ENCODE measurements around the gene GNPAT. TPM values are rescaled to one million over a fixed set of nuclear protein-coding genes. Genes with fewer than 3 reads are reported as not detected.

The GNPAT gene
- total and polyA plus RNA-seq, 4 donors: 29.9 to 36.6 (median 34.8) TPM

DNA sequence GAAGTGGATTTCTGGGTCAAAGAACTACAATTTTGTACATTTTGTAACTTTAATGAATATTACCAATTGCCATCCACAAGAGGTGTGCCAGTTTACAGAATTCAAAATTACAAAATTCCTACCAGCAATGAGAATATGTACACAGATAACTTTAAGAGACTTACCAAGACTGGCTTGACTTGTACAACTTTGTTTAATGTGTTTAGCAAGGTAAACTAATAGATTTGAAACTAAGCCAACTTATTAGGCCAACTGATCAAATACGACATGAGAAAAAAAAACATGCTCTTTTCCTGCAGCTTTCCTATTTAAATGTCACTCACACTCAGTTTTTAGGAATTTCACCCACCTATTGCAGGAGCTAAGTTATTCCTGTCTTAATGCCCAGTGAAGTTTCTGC lies 85.2 kb downstream of the GNPAT start:
- no peak overlapping the region for H3K27ac ChIP-seq (ENCODE audit: low read depth in 1 of 2, low read length in 2 of 2)
- intact Hi-C loops (cut with DNase I): no loop called here
- no peak for ATAC-seq (ENCODE audit: low FRiP score)

More for the DNA sequence above, 85.2 kb downstream of the GNPAT start:
- no peaks in the 10 kb centered on the region for H3K27me3 ChIP-seq (ENCODE audit: control insufficient read depth in 1 of 2, insufficient read depth in 2 of 2, low read length in 1 of 2)
- no peak overlapping the region for H3K4me3 ChIP-seq (ENCODE audit: low read length in 2 of 2)
- H3K4me1 ChIP-seq (ENCODE audit: control insufficient read depth in 1 of 2, insufficient read depth in 2 of 2, low read length in 2 of 2): no peaks in the 10 kb centered on the region
- DNase-seq: no peak
- no peaks in the 10 kb centered on the region for H3K9me3 ChIP-seq (ENCODE audit: control insufficient read depth, low read length)
- H3K36me3 ChIP-seq (ENCODE audit: control insufficient read depth in 1 of 2, insufficient read depth in 2 of 2, low read length in 1 of 2): no peaks in the 10 kb centered on the region
- 40 to 56% methylated on average over 1 of the region's 1 CpG for WGBS, 2 donors

Other genes starting within 250 kb of the GNPAT start
- 10 to 100 TPM; 10.1 to 11.5 TPM for gene FAM89A, start 201.0 kb upstream of the GNPAT start, total RNA-seq
- gene FAM89A, start 201.0 kb upstream of the GNPAT start, polyA plus RNA-seq: 1 to 10 TPM; 3.6 to 6.0 TPM
- not detected for gene TRIM67, start 79.2 kb upstream of the GNPAT start, total RNA-seq
- under 1 TPM in 1 of 2 donors, not detected in 1; under 0.01 TPM for gene TRIM67, start 79.2 kb upstream of the GNPAT start, polyA plus RNA-seq
- gene EXOC8, start 96.6 kb downstream of the GNPAT start, total RNA-seq: 10 to 100 TPM; 15.7 to 17.2 TPM
- gene EXOC8, start 96.6 kb downstream of the GNPAT start, polyA plus RNA-seq: 1 to 10 TPM; 3.4 to 5.6 TPM
- gene SPRTN, start 97.1 kb downstream of the GNPAT start, total RNA-seq: 10 to 100 TPM in 1 of 2 donors, 1 to 10 TPM in 1; 9.3 to 12.1 TPM
- gene SPRTN, start 97.1 kb downstream of the GNPAT start, polyA plus RNA-seq: 1 to 10 TPM; 3.5 to 4.0 TPM
- 10 to 100 TPM; 35.1 to 50.4 TPM for gene EGLN1, start 181.1 kb downstream of the GNPAT start, total RNA-seq
- gene EGLN1, start 181.1 kb downstream of the GNPAT start, polyA plus RNA-seq: 10 to 100 TPM; 11.7 to 21.2 TPM